ENCODE data around the gene SPATA16. TPM values are rescaled to one million over a fixed set of nuclear protein-coding genes. Genes with fewer than 3 reads are reported as not detected.
"Not testable (repeated sequence)": the region's sequence is repeated elsewhere in the genome, so short reads cannot be mapped to it uniquely, and the experiment has no call there.

SPATA16 gene
- polyA plus RNA-seq, 3 donors from 2014 or later, result not detected

DNA sequence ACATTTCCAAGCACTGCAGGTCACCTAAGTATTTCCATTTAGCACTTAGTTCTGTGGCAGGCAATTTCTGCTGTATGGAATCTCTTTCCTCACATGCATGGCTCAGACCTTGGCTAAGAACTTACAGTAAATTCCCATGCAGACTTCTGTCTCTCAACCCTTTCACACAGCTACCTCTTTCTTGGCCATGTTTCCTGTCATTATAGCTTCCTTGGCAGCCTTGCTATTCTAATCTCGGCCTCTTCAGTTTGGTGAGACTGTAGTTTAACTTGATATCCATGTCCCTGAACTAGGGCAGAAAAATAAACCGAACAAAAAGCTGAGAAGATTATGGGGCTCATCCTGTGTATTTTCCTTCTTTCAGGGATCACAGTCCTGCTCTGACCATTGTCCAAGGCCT is 96.0 kb downstream of the SPATA16 start:
- H3K4me3 Mint-ChIP-seq, result no peak overlapping the region
- no peaks in the 10 kb centered on the region for H3K4me1 Mint-ChIP-seq
- H3K9me3 Mint-ChIP-seq, result peaks cover 0 to 3% (median 0%) of the 10 kb centered on the region in 6 donors
- DNase-seq, result no peak
- no peaks in the 10 kb centered on the region for H3K36me3 Mint-ChIP-seq
- H3K27me3 Mint-ChIP-seq (ENCODE audit: low read depth in 3 of 3), result no peaks in the 10 kb centered on the region
- H3K27ac Mint-ChIP-seq, result no peak overlapping the region

DNA sequence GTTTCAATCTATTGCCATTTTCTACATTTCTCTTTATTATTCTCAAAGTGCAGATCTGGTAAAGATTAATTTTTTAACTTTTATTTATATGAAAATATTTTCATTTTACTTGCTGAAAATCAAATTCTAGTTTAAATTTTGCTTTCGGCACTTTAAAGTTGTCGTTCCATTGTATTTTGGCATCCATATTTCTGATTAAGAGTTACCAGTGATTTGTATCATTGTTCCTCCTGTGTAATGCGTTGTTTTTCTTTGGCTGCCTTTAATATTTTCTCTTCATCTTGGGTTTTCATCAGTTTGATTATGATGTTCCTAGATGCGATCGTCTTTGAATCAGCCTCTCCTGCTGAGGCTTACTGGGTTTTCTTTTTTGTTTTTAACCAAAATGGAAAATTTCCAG is 97.3 kb downstream of the SPATA16 start:
- H3K4me3 Mint-ChIP-seq, result no peak overlapping the region
- H3K27me3 Mint-ChIP-seq (ENCODE audit: low read depth in 3 of 3), result no peaks in the 10 kb centered on the region
- no peaks in the 10 kb centered on the region for H3K36me3 Mint-ChIP-seq
- no peaks in the 10 kb centered on the region for H3K4me1 Mint-ChIP-seq
- H3K27ac Mint-ChIP-seq, result no peak overlapping the region
- DNase-seq, result no peak
- H3K9me3 Mint-ChIP-seq, result peaks cover 0 to 3% (median 0%) of the 10 kb centered on the region in 6 donors

DNA sequence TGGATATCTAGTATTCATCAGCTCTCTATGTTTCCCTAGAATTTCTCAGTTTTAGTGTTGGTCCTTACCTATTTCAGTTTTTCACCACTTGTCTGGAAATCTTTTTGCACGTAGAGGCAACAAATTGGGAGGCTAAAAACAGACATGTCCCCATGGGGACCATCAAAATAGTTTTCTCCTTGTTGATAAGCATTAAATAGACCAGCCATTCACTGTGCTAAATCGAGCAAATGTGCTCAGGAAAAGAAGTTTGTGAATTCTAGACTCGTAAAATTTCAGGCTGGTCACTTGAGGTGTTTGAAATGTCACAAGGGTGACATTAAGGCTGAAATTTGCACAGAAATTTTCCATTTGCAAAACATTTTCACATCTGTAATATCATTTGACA is 102.6 kb downstream of the SPATA16 start:
- no peak for DNase-seq
- H3K27ac Mint-ChIP-seq, result no peak overlapping the region
- no peaks in the 10 kb centered on the region for H3K4me1 Mint-ChIP-seq
- H3K27me3 Mint-ChIP-seq (ENCODE audit: low read depth in 3 of 3), result peaks cover 0 to 2% (median 0%) of the 10 kb centered on the region in 3 donors
- no peaks in the 10 kb centered on the region for H3K36me3 Mint-ChIP-seq
- peaks cover 0 to 4% (median 0%) of the 10 kb centered on the region in 6 donors for H3K9me3 Mint-ChIP-seq
- H3K4me3 Mint-ChIP-seq, result no peak overlapping the region

GRCh38 chr3:173037840-173038483 is 103.1 kb downstream of the SPATA16 start:
- no peak for DNase-seq
- Mint-ChIP-seq H3K36me3 (no peaks in the 10 kb centered on the region), H3K4me3 (no peak overlapping the region), H3K27me3 (ENCODE audit: low read depth in 3 of 3) (peaks cover 0 to 2% (median 0%) of the 10 kb centered on the region in 3 donors), H3K27ac (no peak overlapping the region), H3K9me3 (peaks cover 0 to 4% (median 0%) of the 10 kb centered on the region in 6 donors), H3K4me1 (no peaks in the 10 kb centered on the region)

DNA sequence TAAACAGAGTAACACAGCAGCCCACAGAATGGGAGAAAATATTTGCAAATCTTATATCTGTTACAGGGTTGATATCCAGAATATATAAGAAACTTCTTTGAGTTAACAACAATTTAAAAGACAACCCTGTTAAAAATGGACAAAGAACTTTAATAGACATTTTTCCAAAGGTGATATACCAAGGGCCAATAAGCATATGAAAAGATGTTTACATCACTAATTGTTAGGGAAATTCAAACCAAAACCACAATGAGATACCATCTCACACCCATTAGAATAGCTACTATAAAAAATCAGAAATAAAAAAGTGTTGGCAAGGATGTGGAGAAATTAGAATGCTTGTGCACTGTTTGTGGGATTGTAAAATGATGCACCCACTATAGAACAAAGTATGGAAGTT is 110.8 kb downstream of the SPATA16 start:
- Mint-ChIP-seq H3K4me1 (no peaks in the 10 kb centered on the region), H3K9me3 (peaks cover 0 to 6% (median 4%) of the 10 kb centered on the region in 6 donors), H3K27ac (no peak overlapping the region), H3K36me3 (no peaks in the 10 kb centered on the region), H3K4me3 (no peak overlapping the region), H3K27me3 (ENCODE audit: low read depth in 3 of 3) (peaks cover 0 to 3% (median 2%) of the 10 kb centered on the region in 3 donors)
- DNase-seq, result no peak

GRCh38 chr3:173028351-173028750 is 112.7 kb downstream of the SPATA16 start:
- Mint-ChIP-seq H3K4me3 (no peak overlapping the region), H3K36me3 (no peaks in the 10 kb centered on the region), H3K27ac (no peak overlapping the region), H3K27me3 (ENCODE audit: low read depth in 3 of 3) (peaks cover 0 to 3% (median 0%) of the 10 kb centered on the region in 3 donors), H3K9me3 (peaks cover 0 to 6% (median 3%) of the 10 kb centered on the region in 6 donors), H3K4me1 (no peaks in the 10 kb centered on the region)
- no peak for DNase-seq

DNA sequence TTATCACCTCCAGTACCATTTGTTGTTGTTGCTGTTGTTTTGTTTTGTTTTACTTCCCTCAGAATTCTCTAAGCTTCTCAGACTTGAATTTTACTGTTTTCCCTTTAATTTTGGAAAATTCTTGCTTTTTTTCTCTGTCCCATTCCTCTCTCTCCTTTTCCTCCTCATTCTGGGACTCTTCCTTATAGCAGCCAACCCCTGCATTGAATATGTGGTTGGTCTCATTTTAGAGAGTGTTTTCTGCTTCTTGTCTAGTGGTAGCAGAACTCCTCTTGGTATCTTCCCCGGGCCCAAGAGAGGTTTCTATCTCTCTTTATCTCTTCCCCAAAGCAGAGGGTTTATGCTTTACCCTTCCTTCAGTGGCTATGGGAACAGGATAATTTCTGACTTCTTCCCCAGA is 113.6 kb downstream of the SPATA16 start:
- Mint-ChIP-seq H3K4me3 (no peak overlapping the region), H3K27me3 (ENCODE audit: low read depth in 3 of 3) (peaks cover 0 to 3% (median 0%) of the 10 kb centered on the region in 3 donors), H3K36me3 (no peaks in the 10 kb centered on the region), H3K27ac (no peak overlapping the region), H3K9me3 (peaks cover 0 to 6% (median 3%) of the 10 kb centered on the region in 6 donors), H3K4me1 (no peaks in the 10 kb centered on the region)
- DNase-seq, result no peak

DNA sequence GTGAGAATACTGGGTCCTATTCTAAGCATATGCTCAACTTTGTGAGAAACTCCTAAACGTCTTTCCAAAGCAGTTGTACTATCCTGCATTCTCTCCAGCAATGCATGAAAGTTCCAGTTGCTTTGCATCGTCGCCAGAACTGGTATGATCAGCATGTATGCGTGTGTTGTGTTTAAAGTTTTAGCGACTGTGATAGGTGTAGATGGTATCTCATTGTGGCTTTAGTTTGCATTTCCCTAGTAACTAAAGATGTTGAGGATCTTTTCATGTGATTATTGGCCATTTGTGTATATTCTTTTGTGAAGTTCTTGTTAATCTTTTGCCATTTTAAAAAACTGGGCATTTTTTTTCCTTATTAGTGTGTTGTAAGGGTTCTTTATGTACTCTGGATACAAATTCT is 115.1 kb downstream of the SPATA16 start:
- Mint-ChIP-seq H3K4me3 (no peak overlapping the region), H3K4me1 (no peaks in the 10 kb centered on the region), H3K27ac (no peak overlapping the region), H3K9me3 (peaks cover 0 to 5% (median 2%) of the 10 kb centered on the region in 6 donors), H3K27me3 (ENCODE audit: low read depth in 3 of 3) (peaks cover 0 to 1% (median 0%) of the 10 kb centered on the region in 3 donors), H3K36me3 (no peaks in the 10 kb centered on the region)
- DNase-seq, result no peak

DNA sequence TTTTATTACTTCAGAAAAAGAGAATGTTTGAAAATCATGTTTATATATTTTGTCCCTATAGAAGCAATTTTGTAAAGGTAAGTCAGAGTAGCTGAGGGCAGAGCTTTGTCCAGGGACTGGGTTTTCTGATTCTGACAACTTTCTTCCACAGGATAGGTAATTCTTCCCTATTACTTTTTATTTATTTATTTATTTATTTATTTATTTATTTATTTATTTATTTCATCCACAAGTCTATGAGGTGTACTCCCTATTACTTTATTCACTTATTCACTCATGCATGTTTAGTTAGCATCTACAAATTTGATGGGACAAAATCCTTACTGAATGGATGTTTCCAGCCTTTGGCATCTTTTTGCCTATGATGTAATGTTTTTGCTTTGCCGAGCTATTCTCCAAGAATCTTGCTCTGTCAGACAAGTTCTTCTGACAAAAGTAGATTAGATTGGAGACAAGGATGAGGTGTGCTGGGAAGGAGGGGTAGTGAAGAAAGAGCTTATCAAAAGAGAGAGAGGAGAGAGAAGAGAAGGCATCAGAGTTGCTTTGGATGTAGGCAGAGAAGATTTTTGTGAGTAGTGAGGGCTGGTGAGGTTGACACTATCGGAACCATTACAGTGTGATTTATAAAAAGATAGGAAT is 119.4 kb downstream of the SPATA16 start:
- Mint-ChIP-seq H3K27ac (no peak overlapping the region), H3K9me3 (peaks cover 0 to 2% (median 0%) of the 10 kb centered on the region in 6 donors), H3K27me3 (ENCODE audit: low read depth in 3 of 3) (peaks cover 0 to 2% (median 0%) of the 10 kb centered on the region in 3 donors), H3K4me1 (no peaks in the 10 kb centered on the region), H3K4me3 (no peak overlapping the region), H3K36me3 (no peaks in the 10 kb centered on the region)
- no peak for DNase-seq

DNA sequence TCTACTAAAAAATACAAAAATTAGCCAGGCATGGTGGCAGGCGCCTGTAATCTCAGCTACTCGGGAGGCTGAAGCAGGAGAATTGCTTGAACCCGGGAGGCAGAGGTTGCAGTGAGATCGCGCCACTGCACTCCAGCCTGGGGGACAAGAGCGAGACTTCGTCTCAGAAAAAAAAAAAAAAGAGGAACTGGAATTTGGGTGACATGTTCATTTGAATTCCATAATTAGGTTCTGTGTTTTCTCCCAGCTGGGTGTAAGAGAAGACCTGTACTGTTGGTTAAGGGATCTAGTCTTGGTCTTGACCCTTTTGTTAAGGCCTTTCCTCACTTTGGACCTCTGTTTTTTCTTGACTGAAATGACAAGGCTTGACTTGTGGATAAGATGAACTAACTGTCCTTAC is 120.9 kb downstream of the SPATA16 start:
- H3K27me3 Mint-ChIP-seq (ENCODE audit: low read depth in 3 of 3); H3K27ac Mint-ChIP-seq; H3K9me3 Mint-ChIP-seq; H3K4me3 Mint-ChIP-seq; H3K36me3 Mint-ChIP-seq; DNase-seq; H3K4me1 Mint-ChIP-seq: not testable (repeated sequence)

GRCh38 chr3:173019378-173019777 is 121.7 kb downstream of the SPATA16 start:
- DNase-seq, result no peak
- Mint-ChIP-seq H3K27me3 (ENCODE audit: low read depth in 3 of 3) (peaks cover 0 to 2% (median 0%) of the 10 kb centered on the region in 3 donors), H3K36me3 (no peaks in the 10 kb centered on the region), H3K4me1 (no peaks in the 10 kb centered on the region), H3K4me3 (no peak overlapping the region), H3K9me3 (peaks cover 0 to 2% (median 0%) of the 10 kb centered on the region in 6 donors), H3K27ac (no peak overlapping the region)

- H3K4me1 Mint-ChIP-seq, result no peaks in the 10 kb centered on the region
- H3K4me3 Mint-ChIP-seq, result no peak overlapping the region
- no peak for DNase-seq
- H3K27ac Mint-ChIP-seq, result no peak overlapping the region
- H3K36me3 Mint-ChIP-seq, result no peaks in the 10 kb centered on the region
- peaks cover 0 to 2% (median 0%) of the 10 kb centered on the region in 3 donors for H3K27me3 Mint-ChIP-seq (ENCODE audit: low read depth in 3 of 3)
- peaks cover 0 to 2% (median 0%) of the 10 kb centered on the region in 6 donors for H3K9me3 Mint-ChIP-seq
These were observed 122.3 kb downstream of the SPATA16 start for GRCh38 chr3:173018758-173019157.

- no peak for DNase-seq
- Mint-ChIP-seq H3K9me3 (peaks cover 0 to 9% (median 3%) of the 10 kb centered on the region in 6 donors), H3K27ac (no peak overlapping the region), H3K36me3 (no peaks in the 10 kb centered on the region), H3K4me1 (no peaks in the 10 kb centered on the region), H3K4me3 (no peak overlapping the region), H3K27me3 (ENCODE audit: low read depth in 3 of 3) (peaks cover 0 to 2% (median 0%) of the 10 kb centered on the region in 3 donors)
These were observed 127.7 kb downstream of the SPATA16 start for GRCh38 chr3:173013219-173013832.

DNA sequence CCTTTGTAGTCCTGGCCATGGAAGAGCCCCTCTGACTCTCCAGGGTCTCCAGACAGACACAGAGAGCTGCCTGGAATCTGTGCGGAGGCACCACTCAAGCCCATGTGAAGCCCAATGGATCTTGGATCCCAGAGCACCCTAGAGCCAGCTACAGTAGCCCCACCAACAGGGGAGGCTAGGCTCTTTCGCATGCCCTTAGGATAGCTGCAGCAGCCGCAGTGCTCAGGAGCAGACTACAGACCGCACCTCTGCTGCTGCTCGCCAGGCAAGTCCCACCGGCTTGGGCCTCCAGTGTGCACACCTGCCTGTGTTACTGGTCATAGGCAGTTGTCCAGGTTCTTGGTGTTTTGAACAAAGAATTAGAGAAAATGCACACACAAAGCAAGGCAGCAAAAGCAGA is 131.6 kb downstream of the SPATA16 start:
- Mint-ChIP-seq H3K4me1 (no peaks in the 10 kb centered on the region), H3K27ac (no peak overlapping the region), H3K9me3 (peaks cover 0 to 14% (median 3%) of the 10 kb centered on the region in 6 donors), H3K27me3 (ENCODE audit: low read depth in 3 of 3) (peaks cover 0 to 2% (median 0%) of the 10 kb centered on the region in 3 donors), H3K36me3 (no peaks in the 10 kb centered on the region), H3K4me3 (no peak overlapping the region)
- no peak for DNase-seq

Measured in immature natural killer cell (primary cell).